Tibial nerve (tissue), 4 donors: Measurements from ENCODE around the gene CACNG1. TPM values are rescaled to one million over a fixed set of nuclear protein-coding genes. Genes with fewer than 3 reads are reported as not detected.

Source experiments
- DNase-seq, 2 donors: peaks; one replicate each; pipeline ENCODE4 v3.0.0-alpha.2; 2019; ENCODE audit warnings: low spot score in 2 of 2
- H3K27ac ChIP-seq, 4 donors: fragments of 200-600 bp; sonication (generic) in 3 of 4; one replicate each; pipeline ENCODE4 v1.5.1; 2017 to 2019; ENCODE audit warnings: mild to moderate bottlenecking in 1 of 4
- H3K27me3 ChIP-seq, 2 donors: fragments of 200-600 bp; sonication (generic) in 1 of 2; one replicate each; pipeline versions ENCODE4 v1.5.1 to v1.6.0; 2017 to 2019
- H3K36me3 ChIP-seq, 3 donors: fragments of 200-600 bp; sonication (generic); one replicate each; pipeline ENCODE4 v1.5.1; 2018 to 2019
- H3K4me1 ChIP-seq, 4 donors: fragments of 200-600 bp; sonication (generic) in 3 of 4; one replicate each; pipeline ENCODE4 v1.5.1; 2017 to 2019
- H3K4me3 ChIP-seq, 4 donors: fragments of 200-600 bp; sonication (generic) in 3 of 4; one replicate each; pipeline ENCODE4 v1.5.1; 2017 to 2019; ENCODE audit warnings: mild to moderate bottlenecking in 1 of 4, moderate library complexity in 1 of 4
- H3K9me3 ChIP-seq, 4 donors: fragments of 200-600 bp; sonication (generic) in 3 of 4; one replicate each; pipeline ENCODE4 v1.5.1; 2017 to 2019
- CTCF ChIP-seq, 5 experiments: fragments of 200-600 bp in 3 of 5; fragments of 450-650 bp in 2 of 5; sonication (generic) in 3 of 5; IDR thresholded peaks; one replicate each; pipeline ENCODE4 v1.5.1; 2016 to 2019; ENCODE audit warnings: antibody characterized with exemption in 5 of 5, mild to moderate bottlenecking in 3 of 5, moderate library complexity in 2 of 5
- EP300 ChIP-seq, 2 donors: sonication (generic); formaldehyde crosslinking; IDR thresholded peaks; one replicate each; pipeline ENCODE4 v1.6.1; 2017; ENCODE audit warnings: antibody characterized with exemption in 2 of 2, mild to moderate bottlenecking in 1 of 2
- POLR2A ChIP-seq, 2 donors: fragments of 450-650 bp; IDR thresholded peaks; one replicate each; pipeline ENCODE4 v1.6.1; 2017; ENCODE audit warnings: antibody characterized with exemption in 2 of 2, mild to moderate bottlenecking in 2 of 2, moderate library complexity in 2 of 2
- WGBS, 2 donors: methylation state at CpG; one replicate each; pipeline ENCODE4 v1.1.5; 2018; 5-methylcytosine and 5-hydroxymethylcytosine counted together
- total RNA-seq, 4 donors: library from RNA; depleted of rRNA; stranded (reverse); fragments of >200 nt; gene quantifications; one replicate each; pipeline ENCODE4 v1.1.0, GENCODE V29; 2016

The CACNG1 gene
- total RNA-seq, 4 donors from 2014 or later: not detected

GRCh38 chr17:67059372-67059771, 15.0 kb downstream of the CACNG1 start:
- no peaks in the 10 kb centered on the region for H3K36me3 ChIP-seq
- no peaks in the 10 kb centered on the region for H3K4me1 ChIP-seq
- no peak for DNase-seq
- no peaks in the 10 kb centered on the region for H3K27me3 ChIP-seq
- TF ChIP-seq CTCF (IDR thresholded peaks at IDR 0.05) (no peak), EP300 (IDR thresholded peaks at IDR 0.05) (no peak), POLR2A (IDR thresholded peaks at IDR 0.05) (no peak)
- 64 to 68% methylated on average over 6 of the region's 6 CpGs for WGBS, 2 donors
- H3K4me3 ChIP-seq: no peak overlapping the region
- no peak overlapping the region for H3K27ac ChIP-seq
- H3K9me3 ChIP-seq: no peaks in the 10 kb centered on the region

- H3K9me3 ChIP-seq: no peaks in the 10 kb centered on the region
- H3K4me3 ChIP-seq: no peak overlapping the region
- H3K36me3 ChIP-seq: no peaks in the 10 kb centered on the region
- H3K27ac ChIP-seq: no peak overlapping the region
- 61 to 66% methylated on average over 6 of the region's 6 CpGs for WGBS, 2 donors
- DNase-seq: no peak
- H3K4me1 ChIP-seq: no peaks in the 10 kb centered on the region
- H3K27me3 ChIP-seq: no peaks in the 10 kb centered on the region
- no peak for TF ChIP-seq EP300 (IDR thresholded peaks at IDR 0.05)
- no peak for TF ChIP-seq CTCF (IDR thresholded peaks at IDR 0.05)
- TF ChIP-seq POLR2A (IDR thresholded peaks at IDR 0.05): no peak
Observed at GRCh38 chr17:67063141-67063540, 18.8 kb downstream of the CACNG1 start.

- no peak overlapping the region for H3K27ac ChIP-seq
- 42 to 60% methylated on average over 2 of the region's 2 CpGs for WGBS, 2 donors
Observed at GRCh38 chr17:67066717-67067116, 22.4 kb downstream of the CACNG1 start.

DNA sequence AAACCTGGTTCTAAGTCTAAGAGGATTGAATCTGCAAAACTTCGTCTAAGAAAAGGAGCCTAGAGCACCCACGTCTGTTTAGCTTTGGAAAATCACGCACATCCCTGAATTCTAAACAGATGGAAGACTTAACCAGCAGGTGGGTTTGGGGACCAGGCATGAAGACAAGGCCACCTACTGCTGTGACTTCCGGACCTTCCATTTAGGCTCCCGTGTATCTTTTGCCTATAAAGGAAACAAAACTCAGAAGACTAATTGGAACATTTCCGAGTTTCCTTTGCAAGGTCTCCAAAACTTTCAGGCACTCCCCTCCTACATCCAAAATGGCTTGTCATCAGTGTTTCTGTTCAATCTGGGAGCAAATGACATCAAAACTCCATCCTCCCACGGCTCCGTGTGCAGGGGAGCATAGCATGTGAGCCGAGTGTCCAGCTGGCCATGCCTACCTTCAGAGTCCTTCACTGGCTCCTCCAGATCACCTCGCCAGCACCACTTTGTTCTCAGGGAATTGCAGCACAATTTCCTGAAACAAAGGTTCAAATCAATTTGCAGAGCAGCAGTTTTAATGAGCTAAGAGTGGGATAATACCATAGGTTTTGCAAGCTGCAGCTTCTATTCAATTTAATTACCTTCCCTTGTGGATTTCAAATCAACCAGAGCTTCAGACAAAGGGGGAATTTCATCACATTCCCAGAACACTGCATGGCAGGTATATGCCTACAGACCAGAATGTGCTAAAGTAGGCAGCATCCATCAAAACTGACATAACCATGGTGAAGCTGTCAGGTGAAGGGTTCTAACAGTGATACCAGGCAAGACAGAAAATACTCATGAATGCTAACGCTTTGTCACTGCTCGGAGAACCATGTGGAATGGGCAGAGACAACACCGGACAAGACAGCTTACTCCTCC, 23.5 kb downstream of the CACNG1 start:
- 82 to 85% methylated on average over 13 of the region's 13 CpGs for WGBS, 2 donors

More at GRCh38 chr17:67066717-67067116, 22.4 kb downstream of the CACNG1 start:
- Histone ChIP-seq H3K27me3 (no peaks in the 10 kb centered on the region), H3K9me3 (no peaks in the 10 kb centered on the region), H3K36me3 (peaks cover 0 to 7% (median 0%) of the 10 kb centered on the region in 3 donors), H3K4me1 (no peaks in the 10 kb centered on the region), H3K4me3 (no peak overlapping the region)
- TF ChIP-seq EP300 (IDR thresholded peaks at IDR 0.05): no peak
- DNase-seq: no peak

GRCh38 chr17:67068999-67069398, 24.6 kb downstream of the CACNG1 start:
- Histone ChIP-seq H3K27ac (no peak overlapping the region), H3K9me3 (no peaks in the 10 kb centered on the region), H3K4me3 (no peak overlapping the region), H3K27me3 (no peaks in the 10 kb centered on the region), H3K4me1 (no peaks in the 10 kb centered on the region), H3K36me3 (peaks cover 0 to 21% (median 0%) of the 10 kb centered on the region in 3 donors)
- TF ChIP-seq POLR2A (IDR thresholded peaks at IDR 0.05): no peak
- no peak for TF ChIP-seq CTCF (IDR thresholded peaks at IDR 0.05)
- no peak for TF ChIP-seq EP300 (IDR thresholded peaks at IDR 0.05)
- whole genome bisulfite sequencing, 2 donors: 21 to 36% methylated on average over 3 of the region's 3 CpGs
- DNase-seq: no peak

More for the DNA sequence above, 23.5 kb downstream of the CACNG1 start:
- no peak for DNase-seq
- H3K9me3 ChIP-seq: no peaks in the 10 kb centered on the region
- H3K36me3 ChIP-seq: peaks cover 0 to 18% (median 0%) of the 10 kb centered on the region in 3 donors
- H3K4me1 ChIP-seq: no peaks in the 10 kb centered on the region
- H3K4me3 ChIP-seq: no peak overlapping the region
- no peak overlapping the region for H3K27ac ChIP-seq
- no peak for TF ChIP-seq EP300 (IDR thresholded peaks at IDR 0.05)
- TF ChIP-seq CTCF (IDR thresholded peaks at IDR 0.05): no peak
- no peaks in the 10 kb centered on the region for H3K27me3 ChIP-seq
